ENCODE data around the gene MICB. TPM values are rescaled to one million over a fixed set of nuclear protein-coding genes. Genes with fewer than 3 reads are reported as not detected.

MICB gene
- total RNA-seq, 5 donors from 2014 or later (not counting 1 experiment from before 2014, with no cell fraction given), result 15.7 to 21.7 (median 16.1) TPM

- ChIA-PET POLR2A (no interaction called here), CTCF (no interaction called here)
- Mint-ChIP-seq H3K36me3 (peaks cover 65% of the 10 kb centered on the region), H3K4me3 (no peak overlapping the region), H3K4me1 (peaks cover 25 to 34% (median 29%) of the 10 kb centered on the region in 3 donors), H3K27me3 (no peaks in the 10 kb centered on the region), H3K9me3 (no peaks in the 10 kb centered on the region), H3K27ac (peak overlapping the region; percentile 15 to 25)
- no peak for DNase-seq
- H3K36me3 ChIP-seq (ENCODE audit: control insufficient read depth in 2 of 2, extremely low read depth in 1 of 2, insufficient read depth in 1 of 2, low read length in 1 of 2), result peaks cover 14 to 88% of the 10 kb centered on the region in 2 donors
- no peak overlapping the region for H3K27ac ChIP-seq (ENCODE audit: low read length)
- no peaks in the 10 kb centered on the region for H3K27me3 ChIP-seq (replicated peaks in 1 of 2; ENCODE audit: control insufficient read depth in 2 of 2, extremely low read depth in 1 of 2, insufficient read depth in 2 of 2, low read length in 1 of 2)
- no CpG with 5 or more reads among the region's 1 CpG for WGBS (ENCODE audit: insufficient coverage)
- H3K4me3 ChIP-seq (ENCODE audit: control insufficient read depth in 1 of 2, extremely low read depth in 1 of 2, low read length in 1 of 2), result no peak overlapping the region
- ATAC-seq (replicated peaks in 1 of 4), result no peak
- H3K4me1 ChIP-seq (ENCODE audit: control insufficient read depth in 1 of 2, extremely low read depth in 1 of 2, insufficient read depth in 2 of 2, low read length in 2 of 2), result peaks cover 0 to 7% of the 10 kb centered on the region in 2 experiments
- H3K9me3 ChIP-seq, result no peaks in the 10 kb centered on the region
Observed at GRCh38 chr6:31533455-31533841, 35.5 kb downstream of the MICB start.

DNA sequence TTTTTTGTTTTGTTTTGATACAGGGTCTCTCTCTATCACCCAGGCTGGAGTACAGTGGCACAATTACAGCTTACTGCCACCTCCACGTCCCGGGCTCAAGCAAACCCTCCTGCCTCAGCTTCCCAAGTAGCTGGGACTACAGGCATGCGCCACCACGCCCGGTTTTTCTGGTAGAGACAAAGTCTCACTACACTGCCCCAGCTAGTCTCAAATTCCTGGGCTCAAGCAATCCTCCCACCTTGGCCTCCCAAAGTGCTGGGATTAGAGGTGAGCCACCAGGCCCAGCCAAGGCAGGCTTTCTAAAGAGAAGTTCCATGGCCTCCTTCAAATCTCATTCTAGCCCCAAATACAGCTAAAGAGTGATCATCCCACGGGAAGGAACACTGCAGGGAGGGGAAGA lies 36.1 kb downstream of the MICB start:
- Histone ChIP-seq H3K27ac (ENCODE audit: low read length) (no peak overlapping the region), H3K36me3 (ENCODE audit: control insufficient read depth in 2 of 2, extremely low read depth in 1 of 2, insufficient read depth in 1 of 2, low read length in 1 of 2) (peaks cover 19 to 93% of the 10 kb centered on the region in 2 donors), H3K4me1 (ENCODE audit: control insufficient read depth in 1 of 2, extremely low read depth in 1 of 2, insufficient read depth in 2 of 2, low read length in 2 of 2) (peaks cover 4 to 13% of the 10 kb centered on the region in 2 experiments), H3K27me3 (replicated peaks in 1 of 2; ENCODE audit: control insufficient read depth in 2 of 2, extremely low read depth in 1 of 2, insufficient read depth in 2 of 2, low read length in 1 of 2) (no peaks in the 10 kb centered on the region), H3K9me3 (no peaks in the 10 kb centered on the region), H3K4me3 (ENCODE audit: control insufficient read depth in 1 of 2, extremely low read depth in 1 of 2, low read length in 1 of 2) (no peak overlapping the region)
- peak overlapping the region in 1 of 3 donors; percentile 13 for H3K4me3 Mint-ChIP-seq
- no peak for DNase-seq
- peaks cover 70% of the 10 kb centered on the region for H3K36me3 Mint-ChIP-seq
- no peak for ATAC-seq (replicated peaks in 1 of 4)
- ChIA-PET POLR2A (no interaction called here), CTCF (no interaction called here)
- H3K27me3 Mint-ChIP-seq, result no peaks in the 10 kb centered on the region
- H3K4me1 Mint-ChIP-seq, result peaks cover 31 to 40% (median 35%) of the 10 kb centered on the region in 3 donors
- H3K9me3 Mint-ChIP-seq, result no peaks in the 10 kb centered on the region
- no peak overlapping the region for H3K27ac Mint-ChIP-seq
- 97% methylated on average over 3 of the region's 6 CpGs for WGBS (ENCODE audit: insufficient coverage)

DNA sequence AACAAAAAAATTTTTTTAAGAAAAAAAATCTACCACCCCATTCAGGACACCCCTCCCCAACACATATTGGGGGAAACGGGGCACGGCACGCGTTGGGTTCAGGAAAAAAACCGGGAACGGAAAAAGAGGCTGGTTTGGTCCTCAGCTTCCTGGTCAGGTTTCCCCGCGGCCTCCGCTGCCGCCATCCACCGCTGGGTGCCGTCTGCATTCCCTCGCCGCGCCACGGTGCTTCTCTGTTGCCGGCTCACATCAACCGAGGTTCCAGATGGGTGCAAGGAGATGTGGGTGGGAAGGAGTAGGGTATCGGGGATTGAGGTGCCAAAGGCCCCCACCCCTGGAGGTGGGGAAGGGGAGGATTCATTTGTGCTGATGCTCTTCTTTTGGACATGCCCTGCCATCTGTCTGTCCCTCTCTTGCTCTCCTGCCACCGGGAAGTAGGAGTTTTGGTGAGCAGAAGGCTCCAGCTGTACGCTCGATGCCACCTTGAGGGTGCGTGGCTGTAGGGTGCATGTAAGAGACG lies 36.6 kb downstream of the MICB start:
- peaks cover 36 to 46% (median 41%) of the 10 kb centered on the region in 3 donors for H3K4me1 Mint-ChIP-seq
- no peak overlapping the region for H3K27ac ChIP-seq (ENCODE audit: low read length)
- no peak overlapping the region for H3K27ac Mint-ChIP-seq
- H3K9me3 ChIP-seq, result no peaks in the 10 kb centered on the region
- H3K27me3 ChIP-seq (replicated peaks in 1 of 2; ENCODE audit: control insufficient read depth in 2 of 2, extremely low read depth in 1 of 2, insufficient read depth in 2 of 2, low read length in 1 of 2), result no peaks in the 10 kb centered on the region
- no peaks in the 10 kb centered on the region for H3K27me3 Mint-ChIP-seq
- POLR2A ChIA-PET, result no interaction called here
- H3K9me3 Mint-ChIP-seq, result no peaks in the 10 kb centered on the region
- H3K4me3 Mint-ChIP-seq, result no peak overlapping the region
- H3K4me1 ChIP-seq (ENCODE audit: control insufficient read depth in 1 of 2, extremely low read depth in 1 of 2, insufficient read depth in 2 of 2, low read length in 2 of 2), result peaks cover 9 to 18% of the 10 kb centered on the region in 2 experiments
- H3K4me3 ChIP-seq (ENCODE audit: control insufficient read depth in 1 of 2, extremely low read depth in 1 of 2, low read length in 1 of 2), result no peak overlapping the region
- DNase-seq (no peak), ATAC-seq (replicated peaks in 1 of 4) (no peak)
- peaks cover 76% of the 10 kb centered on the region for H3K36me3 Mint-ChIP-seq
- WGBS (ENCODE audit: insufficient coverage), result 92% methylated on average over 21 of the region's 24 CpGs
- CTCF ChIA-PET, result no interaction called here
- peaks cover 18 to 96% of the 10 kb centered on the region in 2 donors for H3K36me3 ChIP-seq (ENCODE audit: control insufficient read depth in 2 of 2, extremely low read depth in 1 of 2, insufficient read depth in 1 of 2, low read length in 1 of 2)

- no CpG with 5 or more reads among the region's 2 CpGs for WGBS (ENCODE audit: insufficient coverage)
- CTCF ChIA-PET, result no interaction called here
Observed at GRCh38 chr6:31535538-31536324, 37.8 kb downstream of the MICB start.

DNA sequence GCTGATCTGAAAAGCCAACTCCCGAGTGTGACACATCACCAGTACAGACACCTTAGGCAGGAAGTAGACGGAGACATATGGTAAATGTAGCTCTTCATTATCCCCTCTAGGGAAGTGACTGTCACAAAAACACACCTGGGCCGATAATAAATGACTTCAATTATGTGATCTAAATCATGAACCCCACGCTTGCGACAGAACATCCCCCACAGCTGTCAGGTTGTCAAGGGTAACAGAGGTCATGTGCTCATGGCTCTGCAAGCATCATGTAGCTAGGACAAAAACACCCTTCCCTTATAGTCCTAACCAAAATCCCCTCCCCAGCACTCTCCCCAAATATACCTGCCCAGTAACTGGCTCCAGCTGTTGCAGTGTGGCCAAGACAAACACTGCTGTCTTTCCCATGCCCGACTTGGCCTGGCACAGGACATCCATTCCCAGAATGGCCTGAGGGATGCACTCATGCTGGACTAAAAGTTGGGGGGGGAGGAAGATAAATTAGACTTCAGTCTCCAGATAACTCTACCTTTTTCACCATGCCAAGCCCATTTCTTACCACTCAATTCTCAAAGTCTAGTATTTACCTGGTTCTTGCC lies 41.0 kb downstream of the MICB start:
- ATAC-seq (replicated peaks in 1 of 4) (no peak), DNase-seq (peak in 2 of 35 experiments; percentile 17 to 23)
- 0% methylated on average over 1 of the region's 6 CpGs for WGBS (ENCODE audit: insufficient coverage)
- H3K4me3 Mint-ChIP-seq, result peak overlapping the region; percentile 96 to 99 (median 97)
- POLR2A ChIA-PET, result interaction anchor here (0.5 to 1.1 kb wide), 2 partner anchors 11 to 42 kb away, joined by 3 to 5 read pairs; no protein-coding TSS in a partner anchor
- CTCF ChIA-PET, result interaction anchor here in 1 of 2 donors (0.6 to 6.2 kb wide), 2 partner anchors 48 to 59 kb away, joined by 3 to 40 read pairs; no protein-coding TSS in a partner anchor
- H3K4me1 Mint-ChIP-seq, result peaks cover 61 to 64% (median 62%) of the 10 kb centered on the region in 3 donors
- H3K27ac ChIP-seq (ENCODE audit: low read length), result peak overlapping the region; percentile 99
- H3K4me1 ChIP-seq (ENCODE audit: control insufficient read depth in 1 of 2, extremely low read depth in 1 of 2, insufficient read depth in 2 of 2, low read length in 2 of 2), result peaks cover 25 to 44% of the 10 kb centered on the region in 2 experiments
- no peaks in the 10 kb centered on the region for H3K9me3 Mint-ChIP-seq
- H3K9me3 ChIP-seq, result no peaks in the 10 kb centered on the region
- H3K27me3 ChIP-seq (replicated peaks in 1 of 2; ENCODE audit: control insufficient read depth in 2 of 2, extremely low read depth in 1 of 2, insufficient read depth in 2 of 2, low read length in 1 of 2), result no peaks in the 10 kb centered on the region
- H3K27me3 Mint-ChIP-seq, result no peaks in the 10 kb centered on the region
- H3K27ac Mint-ChIP-seq, result peak overlapping the region; percentile 99
- peaks cover 56% of the 10 kb centered on the region for H3K36me3 Mint-ChIP-seq
- H3K36me3 ChIP-seq (ENCODE audit: control insufficient read depth in 2 of 2, extremely low read depth in 1 of 2, insufficient read depth in 1 of 2, low read length in 1 of 2), result peaks cover 11 to 65% of the 10 kb centered on the region in 2 donors
- no peak overlapping the region for H3K4me3 ChIP-seq (ENCODE audit: control insufficient read depth in 1 of 2, extremely low read depth in 1 of 2, low read length in 1 of 2)

More at GRCh38 chr6:31535538-31536324, 37.8 kb downstream of the MICB start:
- peaks cover 16 to 96% of the 10 kb centered on the region in 2 donors for H3K36me3 ChIP-seq (ENCODE audit: control insufficient read depth in 2 of 2, extremely low read depth in 1 of 2, insufficient read depth in 1 of 2, low read length in 1 of 2)
- DNase-seq, result no peak
- no peak overlapping the region for H3K4me3 ChIP-seq (ENCODE audit: control insufficient read depth in 1 of 2, extremely low read depth in 1 of 2, low read length in 1 of 2)
- H3K27ac Mint-ChIP-seq, result no peak overlapping the region
- peaks cover 75% of the 10 kb centered on the region for H3K36me3 Mint-ChIP-seq
- no peaks in the 10 kb centered on the region for H3K9me3 ChIP-seq
- no peak overlapping the region for H3K27ac ChIP-seq (ENCODE audit: low read length)
- H3K4me1 ChIP-seq (ENCODE audit: control insufficient read depth in 1 of 2, extremely low read depth in 1 of 2, insufficient read depth in 2 of 2, low read length in 2 of 2), result peaks cover 21 to 30% of the 10 kb centered on the region in 2 experiments
- no peaks in the 10 kb centered on the region for H3K27me3 ChIP-seq (replicated peaks in 1 of 2; ENCODE audit: control insufficient read depth in 2 of 2, extremely low read depth in 1 of 2, insufficient read depth in 2 of 2, low read length in 1 of 2)
- no peaks in the 10 kb centered on the region for H3K27me3 Mint-ChIP-seq
- H3K4me3 Mint-ChIP-seq, result no peak overlapping the region
- H3K4me1 Mint-ChIP-seq, result peaks cover 48 to 53% (median 52%) of the 10 kb centered on the region in 3 donors
- POLR2A ChIA-PET, result interaction anchor here in 1 of 2 donors (0.6 kb wide), 2 partner anchors 104 to 622 kb away, joined by 3 to 5 read pairs; no protein-coding TSS in a partner anchor
- ATAC-seq (replicated peaks in 1 of 4), result no peak
- no peaks in the 10 kb centered on the region for H3K9me3 Mint-ChIP-seq

DNA sequence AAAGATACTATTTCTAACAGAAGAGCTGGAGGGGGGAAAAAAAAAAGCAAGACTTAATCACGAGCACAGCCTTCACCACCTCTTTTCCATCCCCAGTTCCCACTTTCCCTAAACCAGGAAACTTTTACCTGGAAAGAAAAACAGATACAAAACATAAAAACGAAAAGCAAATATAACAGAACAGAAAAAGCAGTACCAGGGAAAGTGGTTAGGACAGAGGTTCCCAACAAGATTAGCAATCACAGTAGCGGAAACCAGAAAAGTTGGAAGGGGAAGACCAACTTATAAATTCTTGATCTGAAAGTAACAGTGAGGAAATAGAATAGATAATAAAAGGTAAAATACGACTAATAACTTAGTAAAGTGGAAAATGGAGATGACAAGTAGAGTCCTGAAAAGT lies 42.7 kb downstream of the MICB start:
- peaks cover 42% of the 10 kb centered on the region for H3K36me3 Mint-ChIP-seq
- peaks cover 25 to 40% of the 10 kb centered on the region in 2 experiments for H3K4me1 ChIP-seq (ENCODE audit: control insufficient read depth in 1 of 2, extremely low read depth in 1 of 2, insufficient read depth in 2 of 2, low read length in 2 of 2)
- H3K27ac ChIP-seq (ENCODE audit: low read length), result peak overlapping the region; percentile 99
- no peaks in the 10 kb centered on the region for H3K9me3 ChIP-seq
- H3K4me1 Mint-ChIP-seq, result peaks cover 57 to 62% (median 60%) of the 10 kb centered on the region in 3 donors
- ATAC-seq (replicated peaks in 1 of 4) (no peak), DNase-seq (no peak)
- POLR2A ChIA-PET, result interaction anchor here in 1 of 2 donors (0.8 to 1.0 kb wide), 2 partner anchors 78 to 141 kb away, joined by 3 read pairs; no protein-coding TSS in a partner anchor
- no peaks in the 10 kb centered on the region for H3K27me3 ChIP-seq (replicated peaks in 1 of 2; ENCODE audit: control insufficient read depth in 2 of 2, extremely low read depth in 1 of 2, insufficient read depth in 2 of 2, low read length in 1 of 2)
- WGBS (ENCODE audit: insufficient coverage), result 20% methylated on average over 1 of the region's 4 CpGs
- H3K36me3 ChIP-seq (ENCODE audit: control insufficient read depth in 2 of 2, extremely low read depth in 1 of 2, insufficient read depth in 1 of 2, low read length in 1 of 2), result peaks cover 11 to 47% of the 10 kb centered on the region in 2 donors
- H3K4me3 Mint-ChIP-seq, result peak overlapping the region; percentile 96 to 99 (median 97)
- H3K27ac Mint-ChIP-seq, result peak overlapping the region; percentile 99
- CTCF ChIA-PET, result interaction anchor here (0.8 to 6.2 kb wide), 7 partner anchors 43 to 824 kb away, joined by 3 to 40 read pairs (median 5); partner anchors contain the start of genes BAG6 (in 1 of the 2) and MDC1 (in 1 of the 2)
- H3K27me3 Mint-ChIP-seq, result no peaks in the 10 kb centered on the region
- no peaks in the 10 kb centered on the region for H3K9me3 Mint-ChIP-seq
- H3K4me3 ChIP-seq (ENCODE audit: control insufficient read depth in 1 of 2, extremely low read depth in 1 of 2, low read length in 1 of 2), result peak overlapping the region; percentile 87 to 99

All from T-cell (primary cell).